ENCODE data around the gene PDGFA.

Gene PDGFA

DNA sequence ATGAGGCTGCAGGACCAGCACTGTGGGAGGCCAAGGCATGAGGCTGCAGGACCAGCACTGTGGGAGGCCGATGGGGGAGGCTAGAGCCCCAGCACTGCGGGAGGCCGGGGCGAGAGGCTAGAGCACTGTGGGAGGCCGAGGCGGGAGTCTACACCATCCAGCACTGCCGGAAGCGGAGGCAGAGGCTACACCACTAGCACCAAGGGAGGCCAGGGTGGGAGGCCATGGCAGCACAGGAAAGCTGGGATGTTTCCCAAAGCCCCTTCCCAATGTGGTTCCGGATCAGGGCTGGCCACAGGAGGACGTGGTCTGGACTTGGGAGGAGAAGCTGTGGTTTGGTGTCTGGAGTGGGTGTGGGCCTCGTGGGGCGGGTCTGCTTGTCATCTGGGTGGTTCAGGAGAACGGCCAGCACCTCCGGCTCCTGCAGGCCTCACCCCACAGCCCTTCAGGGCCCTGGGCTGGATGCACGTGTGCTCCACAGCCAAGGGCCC is 43.6 kb downstream of the PDGFA start:
- no peak for DNase-seq

DNA sequence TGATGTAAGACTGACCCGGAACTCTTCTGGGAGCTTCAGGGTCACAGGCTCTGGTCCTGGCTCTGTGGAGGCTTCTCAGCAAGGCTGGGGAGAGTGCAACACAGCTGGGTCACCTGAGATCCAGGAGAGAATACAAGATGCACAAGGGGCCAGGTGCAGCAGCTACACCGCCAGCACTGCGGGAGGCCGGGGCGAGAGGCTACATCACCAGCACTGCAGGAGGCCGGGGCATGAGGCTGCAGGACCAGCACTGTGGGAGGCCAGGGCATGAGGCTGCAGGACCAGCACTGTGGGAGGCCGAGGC is 44.3 kb downstream of the PDGFA start:
- no peak for DNase-seq

DNA sequence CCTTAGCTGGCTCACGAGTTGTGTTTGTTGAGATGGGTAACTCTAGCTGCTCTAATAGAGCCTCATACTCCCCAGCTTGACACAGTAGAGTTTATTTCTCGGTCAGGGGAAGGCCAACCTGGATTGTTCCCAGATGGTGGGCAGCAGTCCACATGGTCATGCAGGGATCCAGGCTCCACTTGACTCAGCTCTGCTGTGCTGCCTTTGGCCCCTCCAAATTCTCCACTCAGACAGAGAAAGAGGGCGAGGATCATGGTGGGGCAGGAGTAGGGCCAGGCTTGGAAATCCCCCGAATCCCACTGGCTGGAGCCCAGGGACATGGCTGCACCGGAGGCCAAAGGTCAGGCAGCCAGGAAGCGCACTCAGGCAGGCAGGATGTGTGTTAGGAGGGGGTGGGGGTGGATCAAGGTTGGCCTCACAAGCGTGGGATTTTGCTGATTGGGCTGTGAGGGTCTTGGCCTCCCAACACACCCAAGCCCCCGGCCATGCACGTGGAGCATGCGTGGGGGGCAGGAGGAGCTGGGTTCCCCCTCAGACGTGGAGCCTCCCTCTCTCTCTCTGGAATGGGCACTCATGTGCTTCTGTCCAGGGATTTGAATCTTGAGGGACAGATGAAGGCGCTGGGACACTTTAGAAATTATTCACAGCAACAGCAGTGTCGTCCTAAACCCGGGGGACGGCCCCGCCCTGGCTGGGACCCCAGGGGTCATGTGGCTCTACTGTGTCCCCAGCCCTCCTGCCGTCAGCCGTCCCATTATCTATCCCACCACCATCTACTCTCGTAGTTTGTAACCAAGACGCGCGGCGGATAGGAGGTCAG is 44.8 kb downstream of the PDGFA start:
- DNase-seq = no peak

DNA sequence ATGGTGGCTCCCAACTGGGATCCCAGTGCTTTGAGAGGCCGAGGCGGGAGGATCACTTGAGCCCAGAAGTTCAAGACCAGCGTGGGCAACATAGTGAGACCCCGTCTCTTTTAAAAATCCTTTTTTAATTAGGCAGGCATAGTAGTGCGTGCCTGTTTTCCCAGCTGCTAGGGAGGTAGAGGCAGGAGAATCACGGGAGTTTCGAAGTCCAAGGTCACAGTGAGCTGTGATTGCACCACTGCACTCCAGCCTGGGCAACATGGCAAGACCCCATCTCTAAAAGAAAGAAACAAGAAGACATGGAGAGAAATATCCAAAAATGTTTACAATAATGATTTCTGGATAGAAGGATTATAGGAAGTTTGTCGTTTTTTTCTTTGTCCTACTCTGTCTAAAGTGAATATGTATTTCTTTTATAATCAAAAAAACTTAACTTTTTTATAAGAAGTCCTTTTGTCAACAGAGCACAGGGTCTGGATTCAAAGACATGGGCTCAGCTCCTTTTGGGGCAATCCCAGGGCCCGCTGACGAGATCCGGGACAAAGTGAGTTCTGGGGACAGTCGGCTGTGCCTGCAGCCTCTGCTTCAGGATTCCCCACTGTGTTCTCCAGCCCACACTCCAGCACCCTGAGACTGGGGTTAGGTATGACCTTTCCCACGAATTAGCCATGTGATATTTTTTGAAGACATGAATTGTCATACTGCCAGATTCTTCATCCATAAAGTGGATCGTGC is 45.6 kb downstream of the PDGFA start:
- no peak for DNase-seq

DNA sequence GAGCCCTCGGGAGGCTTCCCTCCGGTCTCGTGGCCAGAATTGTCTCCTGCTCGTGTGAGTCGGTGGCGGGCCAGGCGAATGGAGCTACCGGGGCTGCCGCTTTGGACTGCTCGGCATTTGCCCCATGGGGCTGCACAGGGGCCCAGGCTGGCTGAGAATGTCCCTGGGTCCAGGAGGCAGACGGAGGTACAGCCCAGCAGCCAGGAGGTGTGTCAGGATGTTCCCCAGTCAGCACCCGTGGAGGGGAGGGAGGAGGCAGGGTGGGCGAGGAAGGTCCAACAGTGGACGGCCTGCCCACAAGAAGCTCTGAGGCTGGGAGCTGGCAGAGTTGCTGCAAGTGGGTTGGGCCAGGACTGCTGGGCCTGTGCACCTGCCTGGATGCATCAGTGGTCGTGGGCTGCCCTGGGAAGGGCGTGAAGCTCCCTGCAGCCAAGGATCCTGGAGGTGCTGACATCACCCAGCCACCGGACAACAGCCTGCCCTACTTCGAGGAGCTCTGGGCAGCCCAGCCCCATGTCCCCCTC is 46.4 kb downstream of the PDGFA start:
- no peak for DNase-seq

DNA sequence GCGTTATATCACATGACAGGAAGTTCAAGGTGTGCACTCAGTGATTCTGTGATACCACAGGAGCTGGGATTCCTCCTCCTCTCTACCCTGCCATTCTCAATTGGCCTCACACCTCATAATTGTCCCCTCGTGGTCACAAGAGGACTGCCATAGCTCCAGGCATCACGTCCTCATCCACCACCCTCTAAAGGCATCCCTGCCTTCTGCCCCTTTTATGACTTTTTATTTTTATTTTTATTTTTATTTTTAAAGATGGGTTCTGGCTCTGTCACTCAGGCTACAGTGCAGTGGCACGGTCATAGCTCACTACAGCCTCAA is 47.0 kb downstream of the PDGFA start:
- DNase-seq = no peak

DNA sequence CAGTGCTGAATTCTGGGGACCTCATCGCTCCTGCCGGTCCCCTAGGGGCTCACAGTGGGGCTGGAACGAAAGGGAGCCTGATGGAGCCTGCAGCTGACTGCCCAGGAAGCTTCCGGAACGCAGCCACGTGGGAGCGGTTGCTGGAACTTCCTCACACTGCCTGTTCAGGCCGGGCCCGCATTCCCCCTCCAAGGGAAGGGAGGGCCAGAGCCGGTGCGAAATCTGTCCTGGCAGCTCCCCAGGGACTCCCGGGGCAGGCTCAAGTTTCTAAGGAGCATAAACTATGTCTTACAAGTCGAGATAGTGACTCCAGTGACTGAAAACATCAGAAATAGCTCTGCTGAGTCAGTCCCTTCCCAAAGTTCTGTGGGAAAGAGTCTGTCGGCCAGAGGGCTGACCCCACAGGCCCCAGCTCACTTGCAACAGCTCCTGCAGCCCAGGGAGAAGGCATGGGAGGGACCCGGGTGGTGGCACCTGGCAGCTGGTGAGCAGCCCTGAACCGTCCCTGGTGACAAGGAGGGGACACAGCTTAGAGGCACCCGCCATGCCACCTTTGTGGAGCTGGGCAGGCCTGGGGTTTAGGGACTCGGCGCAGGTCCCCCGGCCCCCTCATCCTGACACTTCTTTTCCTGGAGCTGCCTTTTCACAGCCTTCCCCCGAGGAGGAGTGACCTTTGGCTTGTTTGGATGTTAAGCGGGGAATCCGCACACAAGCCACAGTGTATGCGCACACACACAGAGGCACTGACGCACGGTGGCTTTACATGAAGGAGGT is 47.6 kb downstream of the PDGFA start:
- DNase-seq = peak in 2 of 58 donors; percentile 23 to 48

DNA sequence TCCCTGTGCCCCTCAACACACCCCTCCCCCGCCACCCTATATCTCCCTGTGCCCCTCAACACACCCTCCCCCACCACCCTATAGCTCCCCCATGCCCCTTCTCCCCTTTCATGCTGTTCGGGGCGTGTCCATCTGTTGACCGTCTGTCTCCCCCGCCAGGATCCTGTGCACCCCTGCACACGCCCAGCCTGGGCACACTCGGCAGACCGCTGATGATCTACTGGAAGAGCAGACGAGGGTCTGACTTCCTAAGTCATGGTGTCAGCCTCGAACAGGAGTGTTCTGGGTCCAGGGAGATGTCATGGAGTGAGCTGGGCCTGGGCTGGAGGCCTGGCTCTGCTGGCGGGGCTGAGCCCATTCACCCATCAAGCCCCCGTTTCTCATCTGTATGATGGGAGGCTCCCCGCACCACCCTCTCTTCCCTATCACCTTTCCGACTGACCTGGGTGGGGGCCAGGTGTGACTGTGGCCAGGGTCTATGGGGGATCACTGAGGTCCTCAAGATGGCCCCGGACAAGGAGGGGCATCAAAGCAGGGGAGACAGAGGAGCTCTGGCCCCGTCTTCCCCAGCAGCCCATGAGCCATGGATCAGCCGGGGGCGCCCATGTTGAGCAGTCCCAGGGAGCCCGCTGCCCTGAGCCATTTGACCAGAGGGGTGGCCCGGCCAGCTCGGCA is 48.3 kb downstream of the PDGFA start:
- no peak for DNase-seq

DNA sequence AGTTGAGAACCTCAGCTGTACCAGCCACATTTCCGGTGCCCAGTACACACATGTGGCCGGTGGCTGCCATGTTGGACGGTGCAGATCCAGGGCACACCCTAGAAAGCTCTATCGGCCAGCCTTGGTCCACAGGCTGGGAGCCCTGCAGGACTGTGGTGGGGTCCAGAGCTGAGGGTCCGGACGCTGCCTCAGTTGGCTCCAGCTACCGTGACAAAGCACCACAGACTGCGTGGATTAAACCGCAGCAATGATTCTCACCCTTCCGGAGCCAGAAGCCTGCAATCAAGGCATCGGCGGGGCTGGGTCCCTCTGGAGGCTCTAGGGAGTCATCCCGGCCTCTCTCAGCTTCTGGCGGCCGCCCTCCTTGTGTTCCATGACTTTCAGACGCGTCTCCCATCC is 50.1 kb downstream of the PDGFA start:
- DNase-seq = no peak

DNA sequence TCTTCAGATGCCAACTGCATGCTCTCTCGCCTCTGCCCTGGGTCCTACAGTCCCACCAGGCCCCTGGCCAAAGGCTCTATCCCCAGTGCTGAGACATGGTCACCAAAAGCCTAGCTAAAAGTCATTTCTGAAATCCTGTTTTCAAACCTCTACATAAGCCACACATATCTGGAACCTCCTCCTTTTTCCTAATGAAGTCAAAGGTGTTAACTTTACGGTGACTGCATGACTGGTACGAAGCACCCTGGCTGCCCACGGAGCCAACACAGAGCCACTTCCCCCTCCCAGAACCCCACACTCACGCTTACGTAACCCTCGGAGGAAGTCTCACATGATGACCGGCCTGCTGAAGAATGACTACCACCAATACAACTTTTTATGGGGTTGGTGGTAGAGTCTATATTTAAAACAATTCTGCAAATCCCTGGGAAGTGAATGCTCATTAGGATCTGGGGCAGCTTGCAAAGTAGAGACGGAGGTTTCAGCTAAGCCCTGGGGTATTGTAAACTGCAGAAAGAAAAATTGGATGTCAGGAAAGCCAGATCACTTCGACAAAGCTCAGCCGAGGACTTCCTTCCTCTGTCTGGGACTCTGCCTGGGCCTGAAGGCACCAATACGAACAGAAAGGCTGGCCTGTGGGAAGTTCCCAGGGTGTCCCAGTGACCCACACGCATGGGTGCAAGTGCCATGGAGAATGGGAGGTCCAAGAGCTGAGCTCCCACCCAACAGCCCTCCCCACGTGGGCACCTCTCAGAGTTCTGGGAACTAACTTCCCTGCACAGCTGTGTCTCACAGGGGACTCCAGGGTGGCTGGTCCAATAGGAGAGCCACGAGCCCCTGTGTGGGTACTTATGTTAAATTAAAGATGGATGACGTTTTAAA is 50.7 kb downstream of the PDGFA start:
- DNase-seq = peak in 1 of 58 donors; percentile 11

DNA sequence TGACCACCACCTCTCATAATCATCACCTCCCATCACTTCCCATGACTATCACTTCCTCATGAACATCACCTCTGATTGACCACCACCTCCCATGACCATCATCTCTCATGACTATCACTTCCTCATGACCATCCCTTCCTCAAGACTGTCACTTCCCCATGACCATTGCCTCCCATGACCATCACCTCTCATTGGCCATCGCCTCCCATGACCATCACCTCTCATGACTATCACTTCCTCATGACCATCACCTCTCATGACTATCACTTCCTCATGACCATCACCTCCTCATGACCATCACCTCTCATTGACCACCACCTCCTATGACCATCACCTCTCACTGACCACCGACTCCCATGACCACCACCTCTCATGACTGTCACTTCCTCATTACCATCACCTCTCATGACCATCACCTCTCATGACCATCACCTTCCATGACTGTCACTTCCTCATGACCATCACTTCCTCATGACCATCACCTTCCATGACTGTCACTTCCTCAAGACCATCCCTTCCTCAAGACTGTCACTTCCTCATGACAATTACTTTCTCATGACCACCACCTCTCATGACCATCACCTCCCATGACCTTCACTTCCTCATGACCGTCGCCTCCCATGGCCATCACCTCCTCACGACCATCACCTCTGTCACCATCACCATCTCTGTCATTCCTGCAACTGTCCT is 51.6 kb downstream of the PDGFA start:
- DNase-seq = no peak

DNA sequence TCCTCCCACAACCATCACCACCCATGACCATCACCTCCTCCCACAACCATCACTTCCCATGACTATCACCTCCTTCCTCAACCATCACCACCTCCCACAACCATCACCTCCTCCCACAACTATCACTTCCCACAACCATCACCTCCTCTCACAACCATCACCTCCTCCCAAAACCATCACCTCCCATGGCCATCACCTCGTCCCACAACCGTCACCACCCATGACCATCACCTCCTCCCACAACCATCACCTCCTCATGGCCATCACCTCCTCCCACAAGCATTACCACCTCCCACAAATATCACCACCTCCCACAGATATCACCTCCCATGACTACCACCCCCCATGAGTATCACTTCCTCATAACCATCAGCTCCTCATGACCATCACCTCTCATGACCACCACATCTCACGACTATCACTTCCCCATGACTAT is 52.2 kb downstream of the PDGFA start:
- DNase-seq = no peak

DNA sequence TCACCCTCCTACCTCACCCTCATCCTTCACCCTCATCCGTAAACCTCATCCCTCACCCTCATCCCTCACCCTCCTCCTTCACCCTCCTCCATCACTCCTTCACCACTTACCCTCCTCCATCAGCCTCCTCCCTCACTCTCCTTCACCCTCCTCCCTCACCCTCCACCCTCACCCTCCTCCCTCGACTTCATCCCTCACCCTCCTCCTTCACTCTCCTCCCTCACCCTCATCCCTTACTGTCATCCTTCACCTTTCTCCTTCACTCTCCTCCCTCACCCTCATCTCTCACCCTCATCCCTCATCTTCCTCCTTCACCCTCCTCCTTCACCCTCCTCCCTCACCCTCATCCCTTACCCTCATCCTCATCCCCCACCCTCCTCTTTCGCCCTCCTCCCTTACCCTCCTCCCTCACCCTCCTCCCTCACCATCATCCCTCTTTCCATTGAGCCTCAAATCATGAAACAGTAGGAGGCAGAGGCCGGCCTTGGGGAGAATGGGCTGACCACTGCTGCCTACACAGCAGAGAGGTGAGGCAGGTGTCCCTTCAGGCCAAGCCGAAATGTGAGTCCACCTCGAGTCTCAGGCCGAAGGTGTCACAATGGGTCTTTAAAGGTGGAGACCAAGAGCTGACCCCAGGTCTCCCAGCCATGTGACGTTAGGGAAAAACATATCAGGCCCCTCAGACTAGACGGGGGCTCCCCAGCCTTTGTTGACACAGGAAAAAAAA is 53.0 kb downstream of the PDGFA start:
- DNase-seq = no peak

DNA sequence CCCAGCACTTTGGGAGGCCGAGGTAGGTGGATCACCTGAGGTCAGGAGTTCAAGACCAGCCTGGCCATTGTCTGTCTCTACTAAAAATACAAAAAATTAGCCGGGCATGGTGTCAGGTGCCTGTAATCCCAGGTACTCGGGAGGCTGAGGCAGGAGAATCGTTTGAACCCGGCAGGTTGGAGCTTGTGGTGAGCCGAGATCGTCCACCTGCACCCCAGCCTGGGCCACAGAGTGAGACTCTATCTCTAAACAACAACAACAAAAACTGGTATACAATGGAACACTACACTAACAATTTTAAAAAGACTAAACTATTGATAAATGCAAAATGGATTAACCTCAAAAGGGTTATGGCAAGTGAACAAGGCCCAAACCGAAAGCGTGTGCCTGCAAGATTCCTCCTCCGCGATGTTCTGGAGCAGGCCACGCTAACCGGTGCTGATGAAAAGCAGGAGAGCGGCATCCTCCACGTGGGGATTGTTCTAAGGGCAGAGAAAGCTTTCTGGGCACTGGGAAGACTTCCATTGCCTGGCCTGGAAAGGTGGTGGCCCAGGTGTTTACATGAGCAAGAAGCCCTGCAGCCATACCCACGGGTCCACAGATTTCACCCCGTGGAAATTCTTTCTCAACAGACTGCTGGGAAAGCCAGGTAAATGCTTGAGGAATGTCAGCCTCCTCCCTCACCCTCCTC is 53.8 kb downstream of the PDGFA start:
- no peak for DNase-seq

DNA sequence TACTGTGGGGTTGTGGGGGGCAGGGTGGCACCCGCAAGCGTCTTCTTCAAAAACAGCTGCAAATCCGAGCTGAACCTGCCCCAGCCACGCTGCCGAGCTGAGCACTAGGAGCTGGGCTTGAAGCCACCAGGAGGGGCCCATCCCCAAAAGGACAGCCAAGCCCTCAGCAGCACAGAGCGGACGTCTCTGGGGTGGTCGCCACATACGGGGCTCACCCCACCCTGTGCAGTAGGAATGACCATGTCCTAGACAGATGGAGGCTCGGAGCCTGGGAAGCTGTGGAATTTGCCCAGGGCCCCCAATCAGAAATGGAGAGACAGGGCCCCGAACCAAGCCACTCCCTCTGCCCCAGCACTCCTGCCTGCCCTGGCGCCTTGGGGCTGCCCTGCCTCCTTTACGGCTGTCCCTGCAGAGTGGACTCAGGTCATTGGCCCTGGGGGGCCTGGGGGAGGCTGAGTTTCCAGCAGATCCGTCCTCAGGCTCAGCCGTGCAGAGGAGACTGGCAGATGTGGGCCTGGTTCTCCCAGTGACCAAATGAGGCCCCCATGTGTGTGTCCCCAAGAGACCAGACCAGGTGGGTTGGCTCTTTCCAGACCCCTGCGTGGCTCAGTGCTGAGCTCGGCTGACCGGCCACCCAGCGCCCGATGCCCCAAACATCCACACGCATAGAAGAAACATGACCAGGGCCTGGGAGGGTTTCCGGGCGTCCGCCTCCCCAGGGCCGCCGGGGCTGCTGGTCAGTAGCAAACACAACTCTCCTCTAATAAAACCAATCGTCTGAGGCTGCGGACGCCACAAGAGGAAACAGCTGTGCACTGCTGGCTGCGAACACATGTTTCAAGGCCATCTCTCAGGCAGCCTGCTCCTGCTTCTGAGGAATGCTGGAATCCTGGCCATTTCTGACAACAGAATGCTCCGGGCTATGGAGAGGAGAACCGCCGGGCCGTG is 54.9 kb downstream of the PDGFA start:
- DNase-seq = no peak

DNA sequence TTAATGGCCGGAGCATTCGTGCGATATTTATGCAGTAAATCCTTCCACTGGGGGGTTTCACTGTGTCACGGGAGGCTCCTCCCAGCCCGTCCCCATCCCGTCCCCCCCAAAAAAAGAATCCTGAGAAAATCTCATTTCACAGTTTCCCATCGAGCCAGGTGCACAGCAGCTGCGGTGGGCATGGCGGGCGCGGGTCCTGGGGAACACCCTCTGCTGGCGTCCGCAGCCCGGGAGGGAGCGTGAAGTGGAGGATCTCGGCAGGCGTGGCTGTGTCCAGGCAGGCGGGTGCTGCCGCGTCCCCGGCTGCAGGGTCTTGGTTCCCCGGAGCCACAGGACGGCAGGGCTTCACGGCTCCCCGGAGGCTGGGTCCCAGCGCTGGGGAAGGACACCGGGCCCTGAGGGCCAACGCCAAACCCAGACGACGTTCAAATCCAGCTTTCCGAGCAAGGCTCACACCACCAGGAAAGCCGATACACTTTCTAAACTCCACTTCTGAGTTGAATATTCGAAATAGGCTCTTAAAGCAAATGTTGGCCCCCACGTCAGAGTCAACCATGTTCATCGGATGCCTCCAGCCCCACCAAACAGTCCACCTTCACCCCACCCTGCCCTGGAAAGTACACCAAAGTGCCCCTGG is 55.7 kb downstream of the PDGFA start:
- no peak for DNase-seq

DNA sequence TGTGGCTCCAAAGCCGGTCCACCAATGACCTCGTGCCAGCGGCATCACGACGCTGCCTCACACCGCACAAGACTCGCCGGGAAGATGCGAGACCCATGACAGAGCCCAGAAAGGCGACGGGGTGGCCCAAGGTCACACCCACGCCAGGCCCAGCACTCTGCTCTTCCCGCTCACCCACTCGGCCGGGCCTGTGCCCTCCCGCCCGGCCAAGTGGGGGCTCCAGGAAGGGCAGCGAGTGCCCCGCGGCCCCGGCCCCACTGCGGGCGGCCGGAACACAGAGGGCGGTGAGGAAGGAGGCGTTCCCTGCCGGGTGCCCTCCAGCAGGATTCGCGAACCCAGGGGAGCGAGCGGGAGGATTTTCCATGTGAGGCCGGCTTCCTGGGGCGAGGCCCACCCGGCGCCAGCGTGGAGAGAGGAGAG is 56.3 kb downstream of the PDGFA start:
- DNase-seq = no peak
